Inflammatory macrophage treated with lipopolysaccharide for 4 hours (primary cell): ENCODE measurements around the gene TFPI2.

Source experiments
- DNase-seq: peaks from one replicate; pipeline ENCODE4 v3.0.0-alpha.2; 2020

The TFPI2 gene

GRCh38 chr7:93843260-93843659 is 47.3 kb downstream of the TFPI2 start:
- DNase-seq: no peak

- DNase-seq: no peak
Observed at GRCh38 chr7:93838966-93839365, 51.6 kb downstream of the TFPI2 start.

GRCh38 chr7:93837245-93837644 is 53.3 kb downstream of the TFPI2 start:
- no peak for DNase-seq

GRCh38 chr7:93836116-93836515 is 54.4 kb downstream of the TFPI2 start:
- DNase-seq: no peak

- no peak for DNase-seq
Observed at GRCh38 chr7:93835702-93836101, 54.9 kb downstream of the TFPI2 start.
